MM.1S (cell line): ENCODE results near the gene ARID3B.
"Not testable (repeated sequence)": the region's sequence is repeated elsewhere in the genome, so short reads cannot be mapped to it uniquely, and the experiment has no call there.

Experiments used
- DNase-seq: peaks from one replicate; pipeline ENCODE4 v3.0.0-alpha.2; 2015
- H2AFZ ChIP-seq: fragments of 300-600 bp; sonication (generic); 2 replicates; pipeline ENCODE4 v1.6.0; 2016; ENCODE audit warnings: antibody characterized with exemption, low read length
- H3F3A ChIP-seq: fragments of 300-600 bp; sonication (generic); 2 replicates; pipeline ENCODE4 v1.6.1; 2016; ENCODE audit warnings: mild to moderate bottlenecking, antibody characterized with exemption, low read length, moderate library complexity, mixed read lengths; ENCODE audit not compliant: insufficient read depth
- H3K27ac ChIP-seq: fragments of 300-600 bp; sonication (generic); 2 replicates; pipeline ENCODE4 v1.5.1; 2016; ENCODE audit warnings: mild to moderate bottlenecking, low read length
- H3K27me3 ChIP-seq: fragments of 300-600 bp; sonication (generic); replicated peaks from 2 replicates; pipeline ENCODE4 v1.6.0; 2016; ENCODE audit warnings: low read length; ENCODE audit not compliant: insufficient read depth
- H3K36me3 ChIP-seq: fragments of 300-600 bp; sonication (generic); replicated peaks from 2 replicates; pipeline ENCODE4 v1.6.1; 2016; ENCODE audit warnings: mild to moderate bottlenecking, low read length, mixed read lengths; ENCODE audit not compliant: insufficient read depth
- H3K4me1 ChIP-seq: fragments of 300-600 bp; sonication (generic); 2 replicates; pipeline ENCODE4 v1.6.1; 2016; ENCODE audit warnings: low read length, mixed read lengths
- H3K4me2 ChIP-seq: fragments of 300-600 bp; sonication (generic); 2 replicates; pipeline ENCODE4 v1.6.0; 2016; ENCODE audit warnings: low read depth, low read length
- H3K4me3 ChIP-seq: fragments of 300-600 bp; sonication (generic); 2 replicates; pipeline ENCODE4 v1.5.1; 2016; ENCODE audit warnings: low read length, mixed read lengths
- H3K79me2 ChIP-seq: fragments of 300-600 bp; sonication (generic); 2 replicates; pipeline ENCODE4 v1.6.1; 2016; ENCODE audit warnings: mixed run types, low read length, mixed read lengths
- H3K9ac ChIP-seq: fragments of 300-600 bp; sonication (generic); 2 replicates; pipeline ENCODE4 v1.6.1; 2016; ENCODE audit warnings: low read length, mixed read lengths
- H3K9me2 ChIP-seq: fragments of 300-600 bp; sonication (generic); replicated peaks from 2 replicates; pipeline ENCODE4 v1.6.1; 2016; ENCODE audit warnings: mild to moderate bottlenecking, low read length, mixed read lengths; ENCODE audit not compliant: insufficient read depth
- H3K9me3 ChIP-seq: fragments of 300-600 bp; sonication (generic); replicated peaks from 2 replicates; pipeline ENCODE4 v1.6.1; 2016; ENCODE audit warnings: mild to moderate bottlenecking, low read length, mixed read lengths; ENCODE audit not compliant: insufficient read depth
- H4K20me1 ChIP-seq: fragments of 300-600 bp; sonication (generic); 2 replicates; pipeline ENCODE4 v1.6.1; 2016; ENCODE audit warnings: mild to moderate bottlenecking, low read length, moderate library complexity, mixed read lengths; ENCODE audit not compliant: insufficient read depth
- EZH2 ChIP-seq: fragments of 300-600 bp; sonication (generic); optimal IDR thresholded peaks from 2 replicates; pipeline ENCODE3; 2017; ENCODE audit warnings: low read depth, mild to moderate bottlenecking, antibody characterized with exemption, low read length, mixed read lengths
- EZH2phosphoT487 ChIP-seq: fragments of 300-600 bp; sonication (generic); IDR thresholded peaks from 2 replicates; pipeline ENCODE4 v1.6.1; 2018; ENCODE audit warnings: antibody characterized with exemption, low read length
- TF ChIP-seq, protein P1 (sequence below): fragments of 300-600 bp; sonication (generic); IDR thresholded peaks from 2 replicates; pipeline ENCODE4 v1.5.1; 2016; ENCODE audit warnings: antibody characterized with exemption, low read length, mixed read lengths

ARID3B gene

GRCh38 chr15:74537736-74538135 is 3.3 kb upstream of the ARID3B start:
- no peak for DNase-seq
- no peak overlapping the region for H3K9ac ChIP-seq
- no peak overlapping the region for H2AFZ ChIP-seq
- TF ChIP-seq EZH2 (no peak), EZH2phosphoT487 (no peak)
- TF ChIP-seq, protein P1, sequence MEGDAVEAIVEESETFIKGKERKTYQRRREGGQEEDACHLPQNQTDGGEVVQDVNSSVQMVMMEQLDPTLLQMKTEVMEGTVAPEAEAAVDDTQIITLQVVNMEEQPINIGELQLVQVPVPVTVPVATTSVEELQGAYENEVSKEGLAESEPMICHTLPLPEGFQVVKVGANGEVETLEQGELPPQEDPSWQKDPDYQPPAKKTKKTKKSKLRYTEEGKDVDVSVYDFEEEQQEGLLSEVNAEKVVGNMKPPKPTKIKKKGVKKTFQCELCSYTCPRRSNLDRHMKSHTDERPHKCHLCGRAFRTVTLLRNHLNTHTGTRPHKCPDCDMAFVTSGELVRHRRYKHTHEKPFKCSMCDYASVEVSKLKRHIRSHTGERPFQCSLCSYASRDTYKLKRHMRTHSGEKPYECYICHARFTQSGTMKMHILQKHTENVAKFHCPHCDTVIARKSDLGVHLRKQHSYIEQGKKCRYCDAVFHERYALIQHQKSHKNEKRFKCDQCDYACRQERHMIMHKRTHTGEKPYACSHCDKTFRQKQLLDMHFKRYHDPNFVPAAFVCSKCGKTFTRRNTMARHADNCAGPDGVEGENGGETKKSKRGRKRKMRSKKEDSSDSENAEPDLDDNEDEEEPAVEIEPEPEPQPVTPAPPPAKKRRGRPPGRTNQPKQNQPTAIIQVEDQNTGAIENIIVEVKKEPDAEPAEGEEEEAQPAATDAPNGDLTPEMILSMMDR = no peak
- H3K4me3 ChIP-seq = no peak overlapping the region
- peaks cover 38% of the 10 kb centered on the region for H3F3A ChIP-seq
- peaks cover 19% of the 10 kb centered on the region for H3K4me1 ChIP-seq
- no peaks in the 10 kb centered on the region for H3K36me3 ChIP-seq
- no peak overlapping the region for H3K27ac ChIP-seq
- H3K9me3 ChIP-seq = no peaks in the 10 kb centered on the region
- H4K20me1 ChIP-seq = no peaks in the 10 kb centered on the region
- no peaks in the 10 kb centered on the region for H3K9me2 ChIP-seq
- peaks cover 35% of the 10 kb centered on the region for H3K79me2 ChIP-seq
- H3K4me2 ChIP-seq = no peak overlapping the region
- H3K27me3 ChIP-seq = no peaks in the 10 kb centered on the region

DNA sequence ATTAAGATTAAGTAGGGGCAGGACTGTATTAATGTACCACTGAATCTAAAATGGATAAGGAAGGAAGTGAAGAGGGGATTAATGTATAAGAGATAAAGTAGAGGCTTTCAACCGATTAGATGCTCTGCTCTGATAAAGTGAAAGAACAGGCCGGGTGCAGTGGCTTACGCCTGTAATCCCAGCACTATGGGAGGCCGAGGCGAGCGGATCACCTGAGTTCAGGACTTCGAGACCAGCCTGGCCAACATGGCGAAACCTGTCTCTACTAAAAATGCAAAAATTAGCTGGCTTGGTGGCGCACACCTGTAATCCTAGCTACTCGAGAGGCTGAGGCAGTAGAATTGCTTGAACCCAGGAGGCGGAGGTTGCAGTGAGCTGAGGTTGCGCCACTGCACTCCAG is 1.5 kb upstream of the ARID3B start:
- Histone ChIP-seq H3K27ac (peak overlapping the region; percentile 92; the same call in 1 of the 2 replicates), H3K79me2 (peaks cover 53% of the 10 kb centered on the region)

DNA sequence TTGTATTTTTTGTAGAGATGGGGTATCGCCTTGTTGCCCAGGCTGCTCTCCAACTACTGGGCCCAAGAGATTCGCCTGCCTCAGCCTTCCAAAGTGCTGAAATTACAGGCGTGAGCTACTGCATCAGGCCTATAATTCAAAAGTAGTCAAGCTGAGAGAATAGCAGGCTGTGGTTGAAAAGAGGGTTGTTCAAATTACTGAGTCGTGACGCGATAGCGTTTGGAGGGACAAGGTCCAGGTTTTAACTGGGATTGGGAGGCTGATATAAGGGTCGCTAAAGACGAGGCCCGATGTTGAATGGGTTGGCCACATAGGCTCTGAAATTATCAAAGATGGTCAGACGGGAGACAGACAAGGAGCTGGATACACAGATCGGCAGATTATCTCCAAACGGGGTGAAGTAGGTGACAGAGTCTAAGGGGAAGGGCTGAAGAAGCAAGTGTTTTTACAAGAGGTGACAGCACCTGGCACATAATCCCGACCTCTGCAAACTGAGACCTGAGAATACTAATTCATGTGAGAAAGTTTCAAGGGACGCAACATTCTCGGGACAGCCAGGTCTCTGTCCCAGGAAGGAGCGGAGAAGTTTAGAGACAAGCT is 759 bp upstream of the ARID3B start:
- H3K9me2 ChIP-seq = no peaks in the 10 kb centered on the region
- peak overlapping the region; percentile 86 for H3K4me2 ChIP-seq
- peak; percentile 43 for DNase-seq
- no peaks in the 10 kb centered on the region; the same call in 1 of the 2 replicates for H3K36me3 ChIP-seq
- peak overlapping the region; percentile 92 for H3K27ac ChIP-seq
- TF ChIP-seq EZH2 = no peak
- TF ChIP-seq, protein P1 = no peak
- peak overlapping the region; percentile 80 for H3K4me3 ChIP-seq
- peak overlapping the region; percentile 43 for H2AFZ ChIP-seq
- peak overlapping the region; percentile 86 for H3K9ac ChIP-seq
- no peaks in the 10 kb centered on the region for H3K9me3 ChIP-seq
- H3F3A ChIP-seq = peaks cover 54% of the 10 kb centered on the region
- H4K20me1 ChIP-seq = no peaks in the 10 kb centered on the region
- H3K27me3 ChIP-seq = no peaks in the 10 kb centered on the region
- H3K79me2 ChIP-seq = peaks cover 61% of the 10 kb centered on the region
- peaks cover 18% of the 10 kb centered on the region for H3K4me1 ChIP-seq

More for the DNA sequence above, 1.5 kb upstream of the ARID3B start:
- Histone ChIP-seq H3K4me3 (peak overlapping the region; percentile 80), H3F3A (peaks cover 52% of the 10 kb centered on the region), H3K4me2 (peak overlapping the region; percentile 86), H3K4me1 (peaks cover 19% of the 10 kb centered on the region), H3K9ac (peak overlapping the region; percentile 86; the same call in 1 of the 2 replicates)
- not testable (repeated sequence) for H4K20me1 ChIP-seq, H2AFZ ChIP-seq, H3K9me2 ChIP-seq, H3K36me3 ChIP-seq, H3K9me3 ChIP-seq, H3K27me3 ChIP-seq, DNase-seq

- Histone ChIP-seq H3K36me3 (no peaks in the 10 kb centered on the region; the same call in 1 of the 2 replicates), H3K4me2 (peak overlapping the region; percentile 85), H2AFZ (no peak overlapping the region), H3K4me1 (peaks cover 17% of the 10 kb centered on the region), H3K27ac (peak overlapping the region; percentile 93), H3K27me3 (no peaks in the 10 kb centered on the region), H3K9ac (peak overlapping the region; percentile 98), H4K20me1 (no peaks in the 10 kb centered on the region), H3K79me2 (peaks cover 67% of the 10 kb centered on the region), H3K9me2 (no peaks in the 10 kb centered on the region), H3K4me3 (peak overlapping the region; percentile 87), H3F3A (peaks cover 56% of the 10 kb centered on the region), H3K9me3 (no peaks in the 10 kb centered on the region)
- TF ChIP-seq EZH2phosphoT487 (no peak), EZH2 (no peak)
- TF ChIP-seq, protein P1 = no peak
- peak; percentile 80 for DNase-seq
These were observed 610 bp downstream of the ARID3B start for GRCh38 chr15:74541494-74542165.
